Astrocyte (in vitro differentiated cells and primary cell): Measurements from ENCODE around the gene RGL2. TPM values are rescaled to one million over a fixed set of nuclear protein-coding genes. Genes with fewer than 3 reads are reported as not detected.

Experiments used
- DNase-seq: peaks from one replicate; pipeline ENCODE4 v3.0.0-alpha.2; 2010; ENCODE audit warnings: low read depth
- FAIRE-seq: peaks from 2 replicates; lab custom pipeline; 2011; peaks lifted over from hg19 to GRCh38; lab: Jason Lieb, UNC
- H2AFZ ChIP-seq: 2 replicates; pipeline ENCODE4 v1.6.0; 2012; ENCODE audit warnings: low read depth, low read length, inconsistent platforms
- H3K27ac ChIP-seq: 2 replicates; pipeline ENCODE4 v1.5.1; 2011; ENCODE audit warnings: low read depth, low read length, inconsistent platforms
- H3K27me3 ChIP-seq: 2 replicates; pipeline ENCODE4 v1.6.0; 2011; ENCODE audit warnings: low read length, inconsistent platforms; ENCODE audit not compliant: insufficient read depth
- H3K36me3 ChIP-seq: 2 replicates; pipeline ENCODE4 v1.5.1; 2011; ENCODE audit warnings: low read length, inconsistent platforms; ENCODE audit not compliant: insufficient read depth
- H3K4me1 ChIP-seq: 2 replicates; pipeline ENCODE4 v1.5.1; 2011; ENCODE audit warnings: low read length, inconsistent platforms; ENCODE audit not compliant: insufficient read depth
- H3K4me2 ChIP-seq: 2 replicates; pipeline ENCODE4 v1.6.0; 2012; ENCODE audit warnings: low read length, inconsistent platforms
- H3K4me3 ChIP-seq: 2 replicates; pipeline ENCODE4 v1.5.1; 2011; ENCODE audit warnings: low read depth, mild to moderate bottlenecking, low read length, inconsistent platforms; ENCODE audit not compliant: insufficient read depth
- H3K79me2 ChIP-seq: 2 replicates; pipeline ENCODE4 v1.6.0; 2012; ENCODE audit warnings: mild to moderate bottlenecking, low read length, inconsistent platforms; ENCODE audit not compliant: insufficient read depth
- H3K9ac ChIP-seq: 2 replicates; pipeline ENCODE4 v1.6.0; 2012; ENCODE audit warnings: mild to moderate bottlenecking, low read length, inconsistent platforms
- H3K9me3 ChIP-seq: 2 replicates; pipeline ENCODE4 v1.5.1; 2012; ENCODE audit warnings: low read depth, mild to moderate bottlenecking, low read length, inconsistent platforms; ENCODE audit not compliant: insufficient read depth
- H4K20me1 ChIP-seq: 2 replicates; pipeline ENCODE4 v1.6.0; 2012; ENCODE audit warnings: low read length, inconsistent platforms; ENCODE audit not compliant: insufficient read depth
- H3K27ac Mint-ChIP-seq: one replicate; pipeline ENCODE4 v1.8.0; 2021; ENCODE audit warnings: mild to moderate bottlenecking, mixed read lengths; ENCODE audit not compliant: unreplicated experiment
- H3K27me3 Mint-ChIP-seq: one replicate; pipeline ENCODE4 v1.8.0; 2021; ENCODE audit warnings: low read depth, mixed read lengths; ENCODE audit not compliant: unreplicated experiment
- H3K36me3 Mint-ChIP-seq: one replicate; pipeline ENCODE4 v1.8.0; 2021; ENCODE audit warnings: low read depth, mixed read lengths; ENCODE audit not compliant: unreplicated experiment
- H3K4me1 Mint-ChIP-seq: one replicate; pipeline ENCODE4 v1.8.0; 2021; ENCODE audit warnings: low read depth, mixed read lengths; ENCODE audit not compliant: unreplicated experiment
- H3K4me3 Mint-ChIP-seq: one replicate; pipeline ENCODE4 v1.8.0; 2021; ENCODE audit warnings: mild to moderate bottlenecking, moderate library complexity, mixed read lengths; ENCODE audit not compliant: unreplicated experiment
- H3K9me3 Mint-ChIP-seq: one replicate; pipeline ENCODE4 v1.8.0; 2021; ENCODE audit warnings: mild to moderate bottlenecking, mixed read lengths; ENCODE audit not compliant: unreplicated experiment
- EZH2 ChIP-seq: IDR thresholded peaks from 2 replicates; pipeline ENCODE4 v1.6.1; 2012; ENCODE audit warnings: mild to moderate bottlenecking, low read length, inconsistent platforms; ENCODE audit not compliant: insufficient read depth
- total RNA-seq: library from RNA; stranded (reverse); gene quantifications from 2 replicates; pipeline ENCODE4 v1.2.1, GENCODE V29; 2021
- TF ChIP-seq, protein P1 (sequence below): IDR thresholded peaks from 2 replicates; pipeline ENCODE4 v1.5.1; 2011; ENCODE audit warnings: low read depth, mild to moderate bottlenecking, inconsistent platforms, low read length, moderate library complexity; ENCODE audit not compliant: insufficient read depth

The RGL2 gene
- total RNA-seq, 1 donor from 2014 or later: 36.5 TPM

DNA sequence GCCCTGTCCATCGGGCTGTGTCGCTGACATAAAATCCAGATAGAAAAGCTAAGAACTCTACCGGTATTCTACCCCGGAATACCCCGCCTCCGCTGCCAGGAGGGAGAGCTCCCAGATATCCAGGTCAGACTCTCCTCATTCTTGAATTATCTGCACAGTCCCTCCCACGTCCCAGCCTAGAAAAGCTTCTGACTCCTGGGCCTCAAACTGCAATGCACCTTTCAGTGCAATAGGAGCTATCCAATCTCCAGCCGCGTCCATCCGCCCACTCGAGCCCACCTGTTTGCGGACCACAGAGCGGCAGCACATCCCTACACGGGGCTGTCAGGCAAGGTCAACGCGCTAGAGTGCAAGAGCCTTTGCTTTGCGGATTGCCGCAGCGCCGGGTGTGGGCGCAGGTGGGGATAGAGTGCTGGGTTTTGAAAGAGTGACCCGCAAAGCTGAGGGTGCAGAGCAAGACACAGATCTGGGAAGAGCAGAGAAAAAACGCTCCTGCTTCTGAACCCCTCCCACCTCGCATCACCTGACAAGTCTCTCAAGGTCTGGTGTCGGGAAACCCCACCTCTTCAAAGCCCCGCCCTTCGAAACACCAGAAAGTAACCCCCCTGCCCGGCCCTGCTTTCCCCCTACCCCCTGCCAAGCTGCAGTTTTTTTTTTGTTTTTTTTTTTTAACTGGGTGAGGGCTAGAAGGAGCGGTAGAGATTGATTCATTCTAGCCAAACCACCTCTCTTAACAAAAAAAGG is 13.8 kb upstream of the RGL2 start:
- Histone ChIP-seq H3K9me3 (no peaks in the 10 kb centered on the region), H3K36me3 (no peaks in the 10 kb centered on the region), H3K9ac (peak overlapping the region; percentile 89), H3K4me1 (peaks cover 27% of the 10 kb centered on the region), H3K27ac (peak overlapping the region; percentile 82), H3K79me2 (peaks cover 58% of the 10 kb centered on the region), H2AFZ (no peak overlapping the region), H4K20me1 (peaks cover 24% of the 10 kb centered on the region), H3K4me2 (peak overlapping the region; percentile 100), H3K27me3 (no peaks in the 10 kb centered on the region), H3K4me3 (peak overlapping the region; percentile 84)
- H3K9me3 Mint-ChIP-seq: no peaks in the 10 kb centered on the region
- H3K36me3 Mint-ChIP-seq: peaks cover 6% of the 10 kb centered on the region
- DNase-seq (peak; percentile 65), FAIRE-seq (no peak)
- H3K27me3 Mint-ChIP-seq: no peaks in the 10 kb centered on the region
- H3K4me3 Mint-ChIP-seq: peak overlapping the region; percentile 98
- peak overlapping the region; percentile 98 for H3K27ac Mint-ChIP-seq
- TF ChIP-seq, protein P1, sequence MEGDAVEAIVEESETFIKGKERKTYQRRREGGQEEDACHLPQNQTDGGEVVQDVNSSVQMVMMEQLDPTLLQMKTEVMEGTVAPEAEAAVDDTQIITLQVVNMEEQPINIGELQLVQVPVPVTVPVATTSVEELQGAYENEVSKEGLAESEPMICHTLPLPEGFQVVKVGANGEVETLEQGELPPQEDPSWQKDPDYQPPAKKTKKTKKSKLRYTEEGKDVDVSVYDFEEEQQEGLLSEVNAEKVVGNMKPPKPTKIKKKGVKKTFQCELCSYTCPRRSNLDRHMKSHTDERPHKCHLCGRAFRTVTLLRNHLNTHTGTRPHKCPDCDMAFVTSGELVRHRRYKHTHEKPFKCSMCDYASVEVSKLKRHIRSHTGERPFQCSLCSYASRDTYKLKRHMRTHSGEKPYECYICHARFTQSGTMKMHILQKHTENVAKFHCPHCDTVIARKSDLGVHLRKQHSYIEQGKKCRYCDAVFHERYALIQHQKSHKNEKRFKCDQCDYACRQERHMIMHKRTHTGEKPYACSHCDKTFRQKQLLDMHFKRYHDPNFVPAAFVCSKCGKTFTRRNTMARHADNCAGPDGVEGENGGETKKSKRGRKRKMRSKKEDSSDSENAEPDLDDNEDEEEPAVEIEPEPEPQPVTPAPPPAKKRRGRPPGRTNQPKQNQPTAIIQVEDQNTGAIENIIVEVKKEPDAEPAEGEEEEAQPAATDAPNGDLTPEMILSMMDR: no peak
- no peak for TF ChIP-seq EZH2
- peaks cover 14% of the 10 kb centered on the region for H3K4me1 Mint-ChIP-seq

DNA sequence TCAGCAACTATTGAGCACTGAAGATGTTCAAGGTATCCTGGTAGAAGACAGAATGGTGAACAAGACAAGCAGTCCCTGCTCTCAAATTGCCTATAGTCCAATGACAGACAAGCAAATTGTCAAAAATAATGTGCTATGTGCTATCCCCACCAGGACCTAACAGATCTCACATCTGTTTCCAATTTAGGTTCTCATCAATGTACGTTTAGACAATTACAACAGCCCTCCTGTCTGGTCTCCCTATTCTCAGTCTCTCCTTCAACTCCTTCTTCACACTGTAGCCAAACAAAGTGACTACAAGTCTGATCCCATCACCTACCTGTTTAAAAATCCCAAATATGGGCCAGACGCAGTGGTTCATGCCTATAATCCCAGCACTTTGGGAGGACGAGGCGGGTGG is 7.6 kb upstream of the RGL2 start:
- H3K4me3 Mint-ChIP-seq: no peak overlapping the region
- FAIRE-seq (no peak), DNase-seq (no peak)
- Histone ChIP-seq H3K4me1 (no peaks in the 10 kb centered on the region), H3K27ac (no peak overlapping the region), H4K20me1 (peaks cover 40% of the 10 kb centered on the region), H3K9ac (no peak overlapping the region), H3K27me3 (no peaks in the 10 kb centered on the region), H3K4me3 (no peak overlapping the region), H3K79me2 (peaks cover 52% of the 10 kb centered on the region), H3K36me3 (peaks cover 4% of the 10 kb centered on the region), H3K4me2 (no peak overlapping the region), H2AFZ (no peak overlapping the region), H3K9me3 (no peaks in the 10 kb centered on the region)
- H3K27me3 Mint-ChIP-seq: no peaks in the 10 kb centered on the region
- no peak overlapping the region for H3K27ac Mint-ChIP-seq
- TF ChIP-seq, protein P1: no peak
- no peak for TF ChIP-seq EZH2
- H3K9me3 Mint-ChIP-seq: no peaks in the 10 kb centered on the region
- peaks cover 2% of the 10 kb centered on the region for H3K4me1 Mint-ChIP-seq
- H3K36me3 Mint-ChIP-seq: peaks cover 6% of the 10 kb centered on the region

DNA sequence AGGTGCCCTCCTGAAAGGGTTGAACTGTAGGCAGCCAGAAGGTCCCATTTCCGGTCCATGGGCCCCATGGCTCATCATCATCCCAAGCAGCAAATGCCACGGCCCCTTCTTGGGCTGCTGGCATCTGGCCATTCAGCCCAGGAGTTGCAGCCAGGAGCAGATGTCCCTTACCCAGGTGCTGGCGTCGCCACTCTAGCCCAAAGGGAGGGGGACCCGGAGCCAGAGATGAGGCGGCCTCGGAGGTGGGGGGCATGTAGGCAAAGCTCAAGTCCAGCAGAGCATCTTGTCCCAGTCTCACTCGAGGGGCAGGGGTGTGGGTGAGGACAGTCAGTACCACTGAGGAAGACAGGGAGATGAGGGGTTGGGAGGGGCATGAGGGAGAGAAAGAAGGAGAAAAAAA is 6.3 kb upstream of the RGL2 start:
- Histone ChIP-seq H3K79me2 (peaks cover 47% of the 10 kb centered on the region), H3K4me1 (no peaks in the 10 kb centered on the region), H3K4me3 (no peak overlapping the region), H3K9me3 (no peaks in the 10 kb centered on the region), H3K4me2 (no peak overlapping the region), H2AFZ (no peak overlapping the region), H3K27ac (no peak overlapping the region), H4K20me1 (peaks cover 41% of the 10 kb centered on the region), H3K27me3 (no peaks in the 10 kb centered on the region), H3K36me3 (peaks cover 4% of the 10 kb centered on the region), H3K9ac (no peak overlapping the region)
- H3K9me3 Mint-ChIP-seq: no peaks in the 10 kb centered on the region
- FAIRE-seq: no peak
- H3K36me3 Mint-ChIP-seq: peaks cover 8% of the 10 kb centered on the region
- no peak overlapping the region for H3K4me3 Mint-ChIP-seq
- TF ChIP-seq, protein P1: no peak
- no peak for TF ChIP-seq EZH2
- H3K4me1 Mint-ChIP-seq: peaks cover 3% of the 10 kb centered on the region
- H3K27ac Mint-ChIP-seq: no peak overlapping the region
- no peaks in the 10 kb centered on the region for H3K27me3 Mint-ChIP-seq
- DNase-seq: no peak
